GM12878 (cell line): ENCODE results near the gene PLEKHF1. TPM values are rescaled to one million over a fixed set of nuclear protein-coding genes. Genes with fewer than 3 reads are reported as not detected.

Experiments
- ATAC-seq: fragments of 200-7000 bp; cut with Tn5 transposase; 3 replicates; pipeline ENCODE4 v1.9.1; 2020; ENCODE audit warnings: mild to moderate bottlenecking, moderate library complexity
- BruUV-seq: library from RNA; stranded (reverse); fragments of 400-500 nt; replicated peaks from 2 replicates; lab custom pipeline; 2021; lab: Mats Ljungman, UMichigan
- CTCF ChIA-PET: fragments of 300-600 bp; sonication (Branson Sonifier 250); formaldehyde crosslinking; extraction: SDS; loops from one replicate; lab custom pipeline; 2021; ENCODE audit warnings: inconsistent platforms; lab: Yijun Ruan, JAX
- POLR2A ChIA-PET: fragments of 350-600 bp; formaldehyde crosslinking; extraction: SDS; loops from one replicate; lab custom pipeline; 2021; ENCODE audit warnings: inconsistent platforms; lab: Charles Lee
- RAD21 ChIA-PET: fragments of 300-600 bp; sonication (Branson Sonifier 250); formaldehyde crosslinking; loops from one replicate; lab custom pipeline; 2023; ENCODE audit warnings: antibody characterized with exemption; ENCODE audit not compliant: unreplicated experiment; lab: Charles Lee
- SMC1A ChIA-PET: fragments of 300-600 bp; sonication (Branson Sonifier 250); formaldehyde crosslinking; loops from one replicate; lab custom pipeline; 2023; ENCODE audit not compliant: unreplicated experiment, uncharacterized antibody; lab: Charles Lee
- DNase-seq: peaks from one replicate; pipeline ENCODE4 v3.0.0-alpha.2; 2011; ENCODE audit warnings: low read depth, low spot score
- FAIRE-seq: peaks from 3 replicates; lab custom pipeline; 2011; peaks lifted over from hg19 to GRCh38; lab: Jason Lieb, UNC
- H2AFZ ChIP-seq: 2 replicates; pipeline ENCODE4 v1.6.0; 2011; ENCODE audit warnings: low read depth, low read length, control low read depth; ENCODE audit not compliant: control insufficient read depth
- H3K27ac ChIP-seq: 2 replicates; pipeline ENCODE4 v1.5.1; 2011; ENCODE audit warnings: control low read depth; ENCODE audit not compliant: control insufficient read depth, insufficient read depth
- H3K27me3 ChIP-seq, 2 experiments: replicated peaks in 1 of 2; 2 replicates each; pipeline versions ENCODE4 v1.6.0 to v1.6.1; 2011; ENCODE audit warnings: low read length in 1 of 2; ENCODE audit not compliant: control insufficient read depth in 2 of 2, insufficient read depth in 2 of 2
- H3K36me3 ChIP-seq, 2 experiments: 2 replicates each; pipeline ENCODE4 v1.5.1; 2011; ENCODE audit warnings: low read length in 1 of 2; ENCODE audit not compliant: control insufficient read depth in 2 of 2, insufficient read depth in 2 of 2
- H3K4me1 ChIP-seq: 2 replicates; pipeline ENCODE4 v1.6.1; 2011; ENCODE audit warnings: mild to moderate bottlenecking, low read length, moderate library complexity, mixed read lengths; ENCODE audit not compliant: control insufficient read depth, insufficient read depth
- H3K4me2 ChIP-seq: 2 replicates; pipeline ENCODE4 v1.6.0; 2011; ENCODE audit warnings: control low read depth; ENCODE audit not compliant: control insufficient read depth, insufficient read depth
- H3K4me3 ChIP-seq: fragments of 200-600 bp; sonication (generic); 2 replicates; pipeline ENCODE4 v1.5.1; 2016
- H3K79me2 ChIP-seq: 2 replicates; pipeline ENCODE4 v1.6.0; 2011; ENCODE audit warnings: low read length; ENCODE audit not compliant: control insufficient read depth, insufficient read depth
- H3K9ac ChIP-seq: 2 replicates; pipeline ENCODE4 v1.8.0; 2011; ENCODE audit warnings: low read length, control low read depth, mixed read lengths; ENCODE audit not compliant: control insufficient read depth, insufficient read depth
- H3K9me3 ChIP-seq: replicated peaks from 3 replicates; pipeline ENCODE4 v1.5.1; 2011; ENCODE audit warnings: mild to moderate bottlenecking, low read length; ENCODE audit not compliant: control insufficient read depth, insufficient read depth
- H4K20me1 ChIP-seq: 2 replicates; pipeline ENCODE4 v1.6.0; 2011; ENCODE audit not compliant: control insufficient read depth, insufficient read depth
- EED ChIP-seq: sonication (generic); IDR thresholded peaks from 2 replicates; pipeline ENCODE4 v1.6.1; 2016; ENCODE audit warnings: antibody characterized with exemption, low read depth
- EGR1 ChIP-seq, 2 experiments: IDR thresholded peaks; 1 replicate in 1 of 2; 2 replicates in 1 of 2; pipeline ENCODE4 v1.6.1; 2011 to 2012; ENCODE audit warnings: low read depth in 2 of 2, low read length in 2 of 2, borderline replicate concordance in 1 of 2, mild to moderate bottlenecking in 1 of 2, moderate library complexity in 1 of 2
- GABPA ChIP-seq: IDR thresholded peaks from 2 replicates; pipeline ENCODE4 v1.6.1; 2014; ENCODE audit warnings: antibody characterized with exemption, low read depth, mild to moderate bottlenecking, inconsistent platforms
- IRF3 ChIP-seq: fragments of 450-650 bp; IDR thresholded peaks from 2 replicates; pipeline ENCODE4 v1.6.1; 2014; ENCODE audit warnings: mild to moderate bottlenecking
- MTA3 ChIP-seq: IDR thresholded peaks from 2 replicates; pipeline ENCODE4 v1.6.1; 2012; ENCODE audit warnings: low read length, inconsistent platforms, borderline replicate concordance
- MYC ChIP-seq: IDR thresholded peaks from 2 replicates; pipeline ENCODE4 v1.6.1; 2011; ENCODE audit warnings: mild to moderate bottlenecking, low read length, moderate library complexity, inconsistent platforms; ENCODE audit not compliant: insufficient read depth, insufficient replicate concordance, insufficient read length, severe bottlenecking
- NBN ChIP-seq: fragments of 450-650 bp; IDR thresholded peaks from 2 replicates; pipeline ENCODE4 v1.6.1; 2016
- NR2C1 ChIP-seq: fragments of 450-650 bp; IDR thresholded peaks from 2 replicates; pipeline ENCODE4 v1.6.1; 2017; ENCODE audit warnings: antibody characterized with exemption, mild to moderate bottlenecking, moderate library complexity
- POU2F2 ChIP-seq: IDR thresholded peaks from 3 replicates; pipeline ENCODE4 v1.6.1; 2011; ENCODE audit warnings: low read depth, mild to moderate bottlenecking, low read length, borderline replicate concordance
- SPI1 ChIP-seq: IDR thresholded peaks from 2 replicates; pipeline ENCODE4 v1.6.1; 2011; ENCODE audit warnings: low read depth, mild to moderate bottlenecking, low read length, moderate library complexity, borderline replicate concordance; ENCODE audit not compliant: insufficient read depth
- ZZZ3 ChIP-seq: IDR thresholded peaks from 2 replicates; pipeline ENCODE4 v1.6.1; 2011; ENCODE audit warnings: low read depth; ENCODE audit not compliant: control insufficient read depth, insufficient read length
- WGBS: methylation state at CpG from one replicate; pipeline ENCODE4 v1.1.6; 2016; ENCODE audit warnings: low lambda C conversion rate; ENCODE audit not compliant: insufficient replicate concordance, insufficient coverage; ENCODE audit errors: missing lambda C conversion rate; 5-methylcytosine and 5-hydroxymethylcytosine counted together
- in situ Hi-C: fragments of 300-500 bp; cut with MboI; formaldehyde crosslinking; loops from 9 replicates; pipeline ENCODE4 v1.14.3; 2018; ENCODE audit warnings: mixed read lengths
- intact Hi-C: fragments of 100-400 bp; cut with micrococcal nuclease; formaldehyde crosslinking; loops from one replicate; pipeline ENCODE4 v1.14.2; 2022; ENCODE audit not compliant: unreplicated experiment
- polyA plus RNA-seq, 11 experiments: library from polyadenylated mRNA; depleted of rRNA in 4 of 11; unstranded in 6 of 11; stranded (reverse) in 5 of 11; fragments of >200 nt; fragmentation: Nextera tagmentation in 4 of 11; fragmentation: Illumina TruSeq in 1 of 11; extraction: Ambion mirVana in 4 of 11; extraction: Trizol in 1 of 11; gene quantifications; 1 replicate in 1 of 11; 2 replicates in 10 of 11; pipeline versions ENCODE4 v1.2.1 to v1.2.3, GENCODE V29; 2011 to 2016; ENCODE audit warnings: inconsistent platforms in 2 of 11, missing spikeins in 2 of 11, low read depth in 1 of 11
- total RNA-seq, 4 experiments: library from RNA; depleted of rRNA in 3 of 4; stranded (reverse); fragments of >200 nt in 3 of 4; fragmentation: Illumina TruSeq in 1 of 4; extraction: Trizol in 1 of 4; gene quantifications; 2 replicates each; pipeline versions ENCODE4 v1.2.1 to v1.2.3, GENCODE V29; 2013 to 2021
- TF ChIP-seq, protein P1 (sequence below): fragments of 450-650 bp; IDR thresholded peaks from 2 replicates; pipeline ENCODE4 v1.6.1; 2017; ENCODE audit warnings: mild to moderate bottlenecking, moderate library complexity
- TF ChIP-seq, protein P2 (sequence below): fragments of 450-650 bp; formaldehyde crosslinking; IDR thresholded peaks from 2 replicates; pipeline ENCODE4 v1.4.0; 2022; ENCODE audit warnings: mild to moderate bottlenecking, moderate library complexity

PLEKHF1 gene
- total and polyA plus RNA-seq, 10 of the 15 experiments (the other 5 are each of a cell fraction or from before 2014, with no cell fraction given): 0.10 to 20.3 (median 15.3) TPM

DNA sequence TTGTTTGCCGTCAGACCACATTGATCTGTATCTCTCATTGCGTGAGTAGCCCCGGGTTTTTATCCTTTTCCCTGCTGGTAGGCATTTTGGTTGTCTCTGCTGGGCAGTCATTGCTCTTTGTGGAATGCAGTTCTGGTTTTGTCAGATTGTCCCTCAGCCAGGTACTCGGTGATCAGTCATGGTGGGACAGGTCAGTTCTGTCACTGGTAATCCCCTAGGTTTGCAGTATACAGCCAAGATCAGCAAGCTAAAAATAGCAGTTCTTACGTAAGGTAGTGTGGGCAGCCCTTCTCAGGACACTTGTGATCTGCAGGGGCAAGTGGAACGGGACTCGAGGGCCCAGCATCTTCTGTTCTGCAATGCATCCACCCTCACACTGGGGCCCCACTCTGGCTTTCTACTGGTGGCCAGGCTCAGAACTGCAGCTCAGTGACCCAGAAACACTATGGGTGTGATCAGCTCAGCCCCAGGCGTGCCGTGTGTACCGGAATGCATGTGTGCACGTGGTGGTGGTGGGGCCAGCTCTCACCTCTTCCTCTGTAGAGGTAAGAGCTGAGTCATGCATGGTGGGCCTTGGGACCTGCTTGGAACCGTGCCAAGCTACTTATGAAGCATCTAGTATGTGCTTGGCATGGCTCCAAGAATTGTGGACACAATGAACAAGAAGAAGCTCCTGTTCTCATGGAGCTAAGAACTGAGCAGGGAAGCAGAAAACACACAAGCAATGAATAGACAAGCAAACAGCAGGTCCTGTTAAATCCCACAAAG, 6.3 kb downstream of the PLEKHF1 start:
- intact Hi-C loops (no loop called here), in situ Hi-C loops (no loop called here)
- H3K27me3 ChIP-seq: no peaks in the 10 kb centered on the region
- CTCF ChIA-PET: interaction anchor here (0.6 to 3.6 kb wide), 12 partner anchors 14 to 165 kb away, joined by 3 to 45 read pairs (median 4); partner anchors contain the start of genes C19orf12 and POP4
- peaks cover 8 to 27% of the 10 kb centered on the region in 2 experiments for H3K36me3 ChIP-seq
- peak overlapping the region; percentile 77 for H3K4me2 ChIP-seq
- no TSS peak for BruUV-seq
- peak; percentile 85 for ATAC-seq
- SMC1A ChIA-PET: interaction anchor here (1.0 to 4.0 kb wide), 5 partner anchors 9 to 65 kb away, joined by 3 to 22 read pairs (median 12); partner anchors contain the start of genes C19orf12 and POP4
- RAD21 ChIA-PET: interaction anchor here (1.0 to 3.0 kb wide), 8 partner anchors 23 to 173 kb away, joined by 3 to 22 read pairs (median 5); partner anchors contain the start of genes C19orf12 and POP4
- no peak overlapping the region for H2AFZ ChIP-seq
- peak overlapping the region; percentile 89 for H3K27ac ChIP-seq
- FAIRE-seq: peak; percentile 99
- peak overlapping the region; percentile 50; the same call in 1 of the 2 replicates for H3K9ac ChIP-seq
- H3K4me1 ChIP-seq: peaks cover 65% of the 10 kb centered on the region
- H3K79me2 ChIP-seq: peaks cover 74% of the 10 kb centered on the region
- peak overlapping the region; percentile 59 for H3K4me3 ChIP-seq
- H4K20me1 ChIP-seq: no peaks in the 10 kb centered on the region
- 9% methylated on average over 12 of the region's 12 CpGs for WGBS
- DNase-seq: peak; percentile 88
- H3K9me3 ChIP-seq: no peaks in the 10 kb centered on the region
- POLR2A ChIA-PET: interaction anchor here (0.6 to 2.8 kb wide), 4 partner anchors 43 to 1202 kb away, joined by 3 to 13 read pairs (median 6); partner anchors contain the start of genes C19orf12 and POP4
- TF ChIP-seq GABPA (no peak), MYC (peak; percentile 66), IRF3 (no peak), SPI1 (peak; percentile 39; the same call in 1 of the 2 replicates), POU2F2 (peak; percentile 63; the same call in 1 of the 3 replicates), EGR1 (IDR thresholded peaks at IDR 0.05; ENCODE audit: borderline replicate concordance in 1 of 2, low read depth in 2 of 2, low read length in 2 of 2) (no peak), ZZZ3 (no peak), NBN (no peak; the same call in none of the 2 replicates), EED (0 out of 2 replicates have a peak, but pooled peaks have one; percentile 22), NR2C1 (0 out of 2 replicates have a peak, but pooled peaks have one; percentile 25), MTA3 (no peak; the same call in 1 of the 2 replicates)
- TF ChIP-seq, protein P1, sequence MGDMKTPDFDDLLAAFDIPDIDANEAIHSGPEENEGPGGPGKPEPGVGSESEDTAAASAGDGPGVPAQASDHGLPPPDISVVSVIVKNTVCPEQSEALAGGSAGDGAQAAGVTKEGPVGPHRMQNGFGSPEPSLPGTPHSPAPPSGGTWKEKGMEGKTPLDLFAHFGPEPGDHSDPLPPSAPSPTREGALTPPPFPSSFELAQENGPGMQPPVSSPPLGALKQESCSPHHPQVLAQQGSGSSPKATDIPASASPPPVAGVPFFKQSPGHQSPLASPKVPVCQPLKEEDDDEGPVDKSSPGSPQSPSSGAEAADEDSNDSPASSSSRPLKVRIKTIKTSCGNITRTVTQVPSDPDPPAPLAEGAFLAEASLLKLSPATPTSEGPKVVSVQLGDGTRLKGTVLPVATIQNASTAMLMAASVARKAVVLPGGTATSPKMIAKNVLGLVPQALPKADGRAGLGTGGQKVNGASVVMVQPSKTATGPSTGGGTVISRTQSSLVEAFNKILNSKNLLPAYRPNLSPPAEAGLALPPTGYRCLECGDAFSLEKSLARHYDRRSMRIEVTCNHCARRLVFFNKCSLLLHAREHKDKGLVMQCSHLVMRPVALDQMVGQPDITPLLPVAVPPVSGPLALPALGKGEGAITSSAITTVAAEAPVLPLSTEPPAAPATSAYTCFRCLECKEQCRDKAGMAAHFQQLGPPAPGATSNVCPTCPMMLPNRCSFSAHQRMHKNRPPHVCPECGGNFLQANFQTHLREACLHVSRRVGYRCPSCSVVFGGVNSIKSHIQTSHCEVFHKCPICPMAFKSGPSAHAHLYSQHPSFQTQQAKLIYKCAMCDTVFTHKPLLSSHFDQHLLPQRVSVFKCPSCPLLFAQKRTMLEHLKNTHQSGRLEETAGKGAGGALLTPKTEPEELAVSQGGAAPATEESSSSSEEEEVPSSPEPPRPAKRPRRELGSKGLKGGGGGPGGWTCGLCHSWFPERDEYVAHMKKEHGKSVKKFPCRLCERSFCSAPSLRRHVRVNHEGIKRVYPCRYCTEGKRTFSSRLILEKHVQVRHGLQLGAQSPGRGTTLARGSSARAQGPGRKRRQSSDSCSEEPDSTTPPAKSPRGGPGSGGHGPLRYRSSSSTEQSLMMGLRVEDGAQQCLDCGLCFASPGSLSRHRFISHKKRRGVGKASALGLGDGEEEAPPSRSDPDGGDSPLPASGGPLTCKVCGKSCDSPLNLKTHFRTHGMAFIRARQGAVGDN: peak; percentile 89
- TF ChIP-seq, protein P2, sequence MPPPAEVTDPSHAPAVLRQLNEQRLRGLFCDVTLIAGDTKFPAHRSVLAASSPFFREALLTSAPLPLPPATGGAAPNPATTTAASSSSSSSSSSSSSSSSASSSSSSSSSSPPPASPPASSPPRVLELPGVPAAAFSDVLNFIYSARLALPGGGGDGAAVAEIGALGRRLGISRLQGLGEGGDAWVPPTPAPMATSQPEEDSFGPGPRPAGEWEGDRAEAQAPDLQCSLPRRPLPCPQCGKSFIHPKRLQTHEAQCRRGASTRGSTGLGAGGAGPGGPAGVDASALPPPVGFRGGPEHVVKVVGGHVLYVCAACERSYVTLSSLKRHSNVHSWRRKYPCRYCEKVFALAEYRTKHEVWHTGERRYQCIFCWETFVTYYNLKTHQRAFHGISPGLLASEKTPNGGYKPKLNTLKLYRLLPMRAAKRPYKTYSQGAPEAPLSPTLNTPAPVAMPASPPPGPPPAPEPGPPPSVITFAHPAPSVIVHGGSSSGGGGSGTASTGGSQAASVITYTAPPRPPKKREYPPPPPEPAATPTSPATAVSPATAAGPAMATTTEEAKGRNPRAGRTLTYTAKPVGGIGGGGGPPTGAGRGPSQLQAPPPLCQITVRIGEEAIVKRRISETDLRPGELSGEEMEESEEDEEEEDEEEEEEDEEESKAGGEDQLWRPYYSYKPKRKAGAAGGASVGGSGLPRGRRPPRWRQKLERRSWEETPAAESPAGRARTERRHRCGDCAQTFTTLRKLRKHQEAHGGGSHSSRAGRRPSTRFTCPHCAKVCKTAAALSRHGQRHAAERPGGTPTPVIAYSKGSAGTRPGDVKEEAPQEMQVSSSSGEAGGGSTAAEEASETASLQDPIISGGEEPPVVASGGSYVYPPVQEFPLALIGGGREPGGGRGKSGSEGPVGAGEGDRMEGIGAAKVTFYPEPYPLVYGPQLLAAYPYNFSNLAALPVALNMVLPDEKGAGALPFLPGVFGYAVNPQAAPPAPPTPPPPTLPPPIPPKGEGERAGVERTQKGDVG (CRISPR knock-in tag): no peak
